ENCODE results near the gene UVRAG.

DNA sequence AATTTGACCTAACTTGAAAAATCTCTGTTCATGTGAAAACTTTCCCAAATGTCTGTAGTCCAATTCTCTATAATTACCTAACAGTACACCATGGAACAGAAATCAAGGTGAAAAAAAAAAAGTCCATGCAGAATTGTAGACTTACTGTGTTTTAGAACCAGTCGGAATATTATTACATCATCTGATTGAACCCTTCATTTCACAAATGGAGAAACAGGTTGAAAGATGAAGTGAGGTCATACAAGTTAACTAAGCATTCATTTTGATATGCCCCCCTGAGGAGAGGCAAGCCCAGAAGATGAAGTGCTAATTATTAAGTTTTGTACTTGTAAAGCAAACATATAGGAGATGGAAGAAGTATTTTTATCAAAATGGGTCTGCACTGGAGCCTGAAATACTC is 211.9 kb downstream of the UVRAG start:
- TF ChIP-seq, protein P1, sequence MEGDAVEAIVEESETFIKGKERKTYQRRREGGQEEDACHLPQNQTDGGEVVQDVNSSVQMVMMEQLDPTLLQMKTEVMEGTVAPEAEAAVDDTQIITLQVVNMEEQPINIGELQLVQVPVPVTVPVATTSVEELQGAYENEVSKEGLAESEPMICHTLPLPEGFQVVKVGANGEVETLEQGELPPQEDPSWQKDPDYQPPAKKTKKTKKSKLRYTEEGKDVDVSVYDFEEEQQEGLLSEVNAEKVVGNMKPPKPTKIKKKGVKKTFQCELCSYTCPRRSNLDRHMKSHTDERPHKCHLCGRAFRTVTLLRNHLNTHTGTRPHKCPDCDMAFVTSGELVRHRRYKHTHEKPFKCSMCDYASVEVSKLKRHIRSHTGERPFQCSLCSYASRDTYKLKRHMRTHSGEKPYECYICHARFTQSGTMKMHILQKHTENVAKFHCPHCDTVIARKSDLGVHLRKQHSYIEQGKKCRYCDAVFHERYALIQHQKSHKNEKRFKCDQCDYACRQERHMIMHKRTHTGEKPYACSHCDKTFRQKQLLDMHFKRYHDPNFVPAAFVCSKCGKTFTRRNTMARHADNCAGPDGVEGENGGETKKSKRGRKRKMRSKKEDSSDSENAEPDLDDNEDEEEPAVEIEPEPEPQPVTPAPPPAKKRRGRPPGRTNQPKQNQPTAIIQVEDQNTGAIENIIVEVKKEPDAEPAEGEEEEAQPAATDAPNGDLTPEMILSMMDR (IDR thresholded peaks at IDR 0.05) = no peak
- TF ChIP-seq POLR2A (IDR thresholded peaks at IDR 0.05) = no peak

Measured in tibial nerve (tissue), 3 donors.